K562 (cell line): ENCODE results near the gene RPRML. TPM values are rescaled to one million over a fixed set of nuclear protein-coding genes. Genes with fewer than 3 reads are reported as not detected.

Experiments
- ATF3 ChIP-seq, 2 experiments: fragments of 450-650 bp in 1 of 2; sonication (generic) in 1 of 2; formaldehyde crosslinking in 1 of 2; IDR thresholded peaks in 1 of 2; conservative IDR thresholded peaks in 1 of 2; 2 replicates each; pipeline versions ENCODE4 v1.6.1 to v1.8.1; 2016 to 2023; ENCODE audit warnings: mild to moderate bottlenecking in 2 of 2, moderate library complexity in 2 of 2, inconsistent platforms in 1 of 2, missing genetic modification reagents in 1 of 2
- CBFB ChIP-seq: sonication (generic); formaldehyde crosslinking; IDR thresholded peaks from 2 replicates; pipeline ENCODE4 v1.4.0; 2020; ENCODE audit warnings: mild to moderate bottlenecking, missing genetic modification reagents
- CTBP1 ChIP-seq: fragments of 450-650 bp; IDR thresholded peaks from 2 replicates; pipeline ENCODE4 v1.6.1; 2016; ENCODE audit warnings: borderline replicate concordance
- CTCF ChIP-seq, 3 experiments: IDR thresholded peaks in 2 of 3; conservative IDR thresholded peaks in 1 of 3; 2 replicates each; pipeline ENCODE4 v1.5.1; 2011 to 2012; ENCODE audit warnings: low read length in 3 of 3, mild to moderate bottlenecking in 3 of 3, control low read depth in 2 of 3, improper control_type of control experiment in 1 of 3, inconsistent platforms in 1 of 3, low read depth in 1 of 3, mixed read lengths in 1 of 3, moderate library complexity in 1 of 3; ENCODE audit not compliant: insufficient read depth in 2 of 3
- DACH1 ChIP-seq: fragments of 450-650 bp; IDR thresholded peaks from 2 replicates; pipeline ENCODE4 v1.6.1; 2018; ENCODE audit not compliant: partially characterized antibody
- ELF1 ChIP-seq: fragments of 200-800 bp; sonication (Bioruptor generic); IDR thresholded peaks from 2 replicates; pipeline ENCODE4 v1.6.1; 2016; ENCODE audit warnings: missing genetic modification characterization, missing compliant biosample characterization
- HEY1 ChIP-seq: fragments of 250-450 bp; sonication (Bioruptor Pico); IDR thresholded peaks from 2 replicates; pipeline ENCODE4 v1.5.0; 2020; ENCODE audit warnings: mild to moderate bottlenecking, moderate library complexity, borderline replicate concordance
- HMGN3 ChIP-seq: IDR thresholded peaks from 2 replicates; pipeline ENCODE4 v1.6.1; 2011; ENCODE audit warnings: borderline replicate concordance, low read depth, mild to moderate bottlenecking, mixed read lengths, low read length; ENCODE audit not compliant: insufficient read length; ENCODE audit errors: extremely low read depth
- MAFF ChIP-seq: IDR thresholded peaks from 2 replicates; pipeline ENCODE4 v1.6.1; 2012; ENCODE audit warnings: low read length, improper control_type of control experiment
- MAFK ChIP-seq: IDR thresholded peaks from 2 replicates; pipeline ENCODE4 v1.6.1; 2011; ENCODE audit warnings: low read length, improper control_type of control experiment
- NCOA1 ChIP-seq: fragments of 450-650 bp; IDR thresholded peaks from 2 replicates; pipeline ENCODE4 v1.6.1; 2016; ENCODE audit warnings: low read depth
- NCOR1 ChIP-seq: fragments of 450-650 bp; IDR thresholded peaks from 2 replicates; pipeline ENCODE4 v1.6.1; 2016; ENCODE audit warnings: mild to moderate bottlenecking, moderate library complexity
- OTX1 ChIP-seq: fragments of 450-650 bp; formaldehyde crosslinking; IDR thresholded peaks from 2 replicates; pipeline ENCODE4 v1.4.0; 2022; ENCODE audit warnings: mild to moderate bottlenecking
- RAD21 ChIP-seq, 2 experiments: fragments of 250-450 bp in 1 of 2; fragments of 450-650 bp in 1 of 2; sonication (Bioruptor Pico) in 1 of 2; formaldehyde crosslinking in 1 of 2; IDR thresholded peaks in 1 of 2; conservative IDR thresholded peaks in 1 of 2; 2 replicates each; pipeline versions ENCODE4 v1.4.0 to v1.8.0; 2020 to 2022; ENCODE audit warnings: mild to moderate bottlenecking in 2 of 2, moderate library complexity in 1 of 2
- RB1 ChIP-seq: fragments of 450-650 bp; IDR thresholded peaks from 2 replicates; pipeline ENCODE4 v1.6.1; 2017; ENCODE audit warnings: low read depth, mild to moderate bottlenecking
- RNF2 ChIP-seq: sonication (generic); IDR thresholded peaks from 2 replicates; pipeline ENCODE4 v1.6.1; 2016
- SIX5 ChIP-seq, 2 experiments: IDR thresholded peaks; 2 replicates each; pipeline ENCODE4 v1.6.1; 2011; ENCODE audit warnings: low read length in 2 of 2, borderline replicate concordance in 1 of 2, low read depth in 1 of 2, mild to moderate bottlenecking in 1 of 2, moderate library complexity in 1 of 2; ENCODE audit not compliant: insufficient read depth in 1 of 2
- SMARCE1 ChIP-seq: fragments of 450-650 bp; IDR thresholded peaks from 2 replicates; pipeline ENCODE4 v1.7.1; 2016; ENCODE audit warnings: mild to moderate bottlenecking
- STAT5A ChIP-seq: IDR thresholded peaks from 2 replicates; pipeline ENCODE4 v1.6.1; 2012; ENCODE audit warnings: low read length, inconsistent platforms, borderline replicate concordance
- TCF3 ChIP-seq: sonication (generic); formaldehyde crosslinking; IDR thresholded peaks from 2 replicates; pipeline ENCODE4 v1.4.0; 2020; ENCODE audit warnings: mild to moderate bottlenecking, missing genetic modification reagents
- TEAD1 ChIP-seq, 2 experiments: fragments of 450-650 bp in 1 of 2; sonication (generic) in 1 of 2; formaldehyde crosslinking; IDR thresholded peaks; 2 replicates each; pipeline versions ENCODE4 v1.4.0 to v1.8.0; 2020 to 2022; ENCODE audit warnings: mild to moderate bottlenecking in 2 of 2, missing genetic modification reagents in 1 of 2
- TEAD4 ChIP-seq, 2 experiments: sonication (generic) in 1 of 2; formaldehyde crosslinking in 1 of 2; IDR thresholded peaks; 2 replicates each; pipeline versions ENCODE4 v1.6.1 to v1.8.0; 2012 to 2022; ENCODE audit warnings: borderline replicate concordance in 1 of 2, inconsistent platforms in 1 of 2, low read length in 1 of 2, mild to moderate bottlenecking in 1 of 2, missing genetic modification reagents in 1 of 2
- ZBTB34 ChIP-seq: fragments of 250-450 bp; sonication (Bioruptor Pico); IDR thresholded peaks from 2 replicates; pipeline ENCODE4 v1.8.0; 2021; ENCODE audit warnings: mild to moderate bottlenecking, moderate library complexity
- ZSCAN29 ChIP-seq: fragments of 450-650 bp; IDR thresholded peaks from 2 replicates; pipeline ENCODE4 v1.6.1; 2017
- polyA plus RNA-seq, 8 experiments: library from polyadenylated mRNA; depleted of rRNA in 4 of 8; stranded (reverse) in 5 of 8; unstranded in 3 of 8; fragments of >200 nt; fragmentation: Nextera tagmentation in 2 of 8; fragmentation: Illumina TruSeq in 1 of 8; extraction: Ambion mirVana in 2 of 8; extraction: Trizol in 1 of 8; gene quantifications; 2 replicates each; pipeline versions ENCODE4 v1.2.1 to v1.2.3, GENCODE V29; 2011 to 2014; ENCODE audit warnings: inconsistent platforms in 1 of 8, missing spikeins in 1 of 8
- total RNA-seq, 7 experiments: library from RNA; depleted of rRNA in 6 of 7; stranded (reverse); fragments of >200 nt in 6 of 7; fragmentation: Illumina TruSeq in 2 of 7; extraction: Trizol in 2 of 7; gene quantifications; 2 replicates each; pipeline versions ENCODE4 v1.2.1 to v1.2.3, GENCODE V29; 2011 to 2021; ENCODE audit warnings: low replicate concordance in 1 of 7

RPRML gene
- total and polyA plus RNA-seq, 9 of the 15 experiments (the other 6 are each of a cell fraction or from before 2014, with no cell fraction given): not detected

GRCh38 chr17:46976626-46977270 is 2.3 kb downstream of the RPRML start (continued):
- TF ChIP-seq ZBTB34 (CRISPR knock-in tag): no peak
- TF ChIP-seq HMGN3: no peak
- 0 out of 2 replicates have a peak, but pooled peaks have one; percentile 65 for TF ChIP-seq SMARCE1
- peak; percentile 66 for TF ChIP-seq ATF3 (IDR thresholded peaks at IDR 0.05)
- TF ChIP-seq ATF3 (CRISPR knock-in tag; conservative IDR thresholded peaks at IDR 0.05): peak; percentile 74; the same call in 1 of the 2 replicates
- TF ChIP-seq HEY1 (CRISPR knock-in tag): no peak
- peak; percentile 48 for TF ChIP-seq TCF3
- TF ChIP-seq DACH1: no peak
- TF ChIP-seq TEAD4 (IDR thresholded peaks at IDR 0.05; ENCODE audit: low read length): peak; percentile 67
- no peak for TF ChIP-seq TEAD4 (CRISPR knock-in tag; IDR thresholded peaks at IDR 0.05; ENCODE audit: borderline replicate concordance)
- peak; percentile 52; the same call in 1 of the 2 replicates for TF ChIP-seq MAFF
- peak; percentile 35; the same call in 1 of the 2 replicates for TF ChIP-seq CTBP1
- peak in 1 of 2 experiments; percentile 48; a peak in 1 of 4 replicates for TF ChIP-seq TEAD1 (CRISPR knock-in tag; IDR thresholded peaks at IDR 0.05)
- TF ChIP-seq ZSCAN29: no peak
- TF ChIP-seq NCOR1: 0 out of 2 replicates have a peak, but pooled peaks have one; percentile 18
- TF ChIP-seq RAD21 (CRISPR knock-in tag; conservative IDR thresholded peaks at IDR 0.05 in 1 of 2, IDR thresholded peaks at IDR 0.05 in 1 of 2): peak in 1 of 2 experiments; percentile 56; a peak in 2 of 4 replicates
- no peak for TF ChIP-seq SIX5 (IDR thresholded peaks at IDR 0.05; ENCODE audit: borderline replicate concordance in 1 of 2, insufficient read depth in 1 of 2, low read depth in 1 of 2, low read length in 2 of 2)
- TF ChIP-seq RNF2: no peak
- no peak for TF ChIP-seq CBFB
- peak; percentile 51 for TF ChIP-seq MAFK
- no peak for TF ChIP-seq ELF1 (tag)
- no peak for TF ChIP-seq RB1
- TF ChIP-seq STAT5A: peak; percentile 37; the same call in 1 of the 2 replicates
- TF ChIP-seq CTCF (IDR thresholded peaks at IDR 0.05 in 2 of 3, conservative IDR thresholded peaks at IDR 0.05 in 1 of 3; ENCODE audit: insufficient read depth in 2 of 3, low read depth in 1 of 3, low read length in 3 of 3): peak; percentile 57 to 81 (median 75)
- no peak for TF ChIP-seq OTX1 (CRISPR knock-in tag)
- TF ChIP-seq NCOA1: peak; percentile 30; the same call in 1 of the 2 replicates
